Measurements from ENCODE around the gene LZTS3. TPM values are rescaled to one million over a fixed set of nuclear protein-coding genes. Genes with fewer than 3 reads are reported as not detected.

The LZTS3 gene
- total and polyA plus RNA-seq, 10 of the 15 experiments (the other 5 are each of a cell fraction or from before 2014, with no cell fraction given) = 0.03 to 0.90 (median 0.22) TPM

DNA sequence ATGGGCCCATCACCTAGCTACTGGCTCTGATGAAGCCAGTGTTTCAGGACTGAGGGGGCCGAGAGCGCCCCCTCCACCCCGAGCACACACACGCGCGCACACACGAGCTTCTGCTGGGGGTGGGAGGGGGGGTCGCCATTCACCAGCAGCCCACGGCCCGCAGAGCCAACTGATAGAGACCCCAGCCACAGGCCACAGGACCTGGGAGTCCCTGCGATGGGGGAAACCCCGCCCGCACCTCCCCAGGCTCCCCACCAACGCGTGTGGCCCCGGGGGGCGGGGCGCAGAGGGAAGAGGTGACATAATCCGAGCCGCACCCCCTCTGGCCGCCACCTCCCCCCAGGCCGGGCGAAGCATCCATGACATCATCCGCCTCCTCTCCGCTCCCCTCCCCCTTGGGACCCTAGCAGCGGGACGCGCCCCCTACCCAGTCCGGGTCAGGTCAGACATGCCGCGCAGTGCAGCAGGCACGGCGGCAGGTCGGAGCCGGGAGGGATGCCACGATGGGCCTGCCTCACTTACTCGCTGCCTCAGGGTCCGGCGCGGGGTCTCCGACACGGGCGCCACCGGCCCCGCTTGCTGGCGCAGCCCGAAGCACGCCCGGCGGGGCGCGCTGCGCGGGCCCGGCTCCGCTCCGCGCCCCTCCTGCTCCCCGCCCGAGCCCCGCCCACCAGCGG is at the start of gene LZTS3 (continued):
- TF ChIP-seq, protein P1, sequence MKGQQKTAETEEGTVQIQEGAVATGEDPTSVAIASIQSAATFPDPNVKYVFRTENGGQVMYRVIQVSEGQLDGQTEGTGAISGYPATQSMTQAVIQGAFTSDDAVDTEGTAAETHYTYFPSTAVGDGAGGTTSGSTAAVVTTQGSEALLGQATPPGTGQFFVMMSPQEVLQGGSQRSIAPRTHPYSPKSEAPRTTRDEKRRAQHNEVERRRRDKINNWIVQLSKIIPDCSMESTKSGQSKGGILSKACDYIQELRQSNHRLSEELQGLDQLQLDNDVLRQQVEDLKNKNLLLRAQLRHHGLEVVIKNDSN (IDR thresholded peaks at IDR 0.05; ENCODE audit: borderline replicate concordance, extremely low read length, insufficient read depth, low read depth, low read length) = no peak
- TF ChIP-seq PAX5 (IDR thresholded peaks at IDR 0.05; ENCODE audit: borderline replicate concordance, low read depth, low read length) (no peak; the same call in 1 of the 2 replicates), ZNF24 (IDR thresholded peaks at IDR 0.05) (no peak), RB1 (IDR thresholded peaks at IDR 0.05; ENCODE audit: borderline replicate concordance) (peak; percentile 60; the same call in 1 of the 2 replicates), MTA2 (IDR thresholded peaks at IDR 0.05; ENCODE audit: low read depth) (no peak), RCOR1 (conservative IDR thresholded peaks at IDR 0.05; ENCODE audit: low read depth, low read length) (no peak), SIN3A (IDR thresholded peaks at IDR 0.05; ENCODE audit: low read depth, low read length) (no peak), IRF4 (IDR thresholded peaks at IDR 0.05; ENCODE audit: low read depth, low read length) (no peak), CREB1 (IDR thresholded peaks at IDR 0.05; ENCODE audit: low read depth) (peak; percentile 64), NFYA (IDR thresholded peaks at IDR 0.05; ENCODE audit: borderline replicate concordance, low read depth, low read length) (no peak), NR2C2 (IDR thresholded peaks at IDR 0.05; ENCODE audit: borderline replicate concordance, control insufficient read depth, insufficient read length, low read depth) (no peak), BCL11A (IDR thresholded peaks at IDR 0.05; ENCODE audit: low read depth, low read length) (no peak), SMARCA5 (IDR thresholded peaks at IDR 0.05) (peak; percentile 95), ATF7 (IDR thresholded peaks at IDR 0.05; ENCODE audit: low read depth) (peak; percentile 94), NRF1 (conservative IDR thresholded peaks at IDR 0.05; ENCODE audit: low read depth, low read length) (no peak), TARDBP (IDR thresholded peaks at IDR 0.05; ENCODE audit: borderline replicate concordance) (no peak), CHD4 (IDR thresholded peaks at IDR 0.05) (no peak), STAT1 (conservative IDR thresholded peaks at IDR 0.05) (no peak), TBL1XR1 (IDR thresholded peaks at IDR 0.05; ENCODE audit: low read depth, low read length) (peak; percentile 16; the same call in 1 of the 2 replicates)
- TF ChIP-seq, protein P2, sequence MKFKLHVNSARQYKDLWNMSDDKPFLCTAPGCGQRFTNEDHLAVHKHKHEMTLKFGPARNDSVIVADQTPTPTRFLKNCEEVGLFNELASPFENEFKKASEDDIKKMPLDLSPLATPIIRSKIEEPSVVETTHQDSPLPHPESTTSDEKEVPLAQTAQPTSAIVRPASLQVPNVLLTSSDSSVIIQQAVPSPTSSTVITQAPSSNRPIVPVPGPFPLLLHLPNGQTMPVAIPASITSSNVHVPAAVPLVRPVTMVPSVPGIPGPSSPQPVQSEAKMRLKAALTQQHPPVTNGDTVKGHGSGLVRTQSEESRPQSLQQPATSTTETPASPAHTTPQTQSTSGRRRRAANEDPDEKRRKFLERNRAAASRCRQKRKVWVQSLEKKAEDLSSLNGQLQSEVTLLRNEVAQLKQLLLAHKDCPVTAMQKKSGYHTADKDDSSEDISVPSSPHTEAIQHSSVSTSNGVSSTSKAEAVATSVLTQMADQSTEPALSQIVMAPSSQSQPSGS (IDR thresholded peaks at IDR 0.05; ENCODE audit: low read length) = peak; percentile 70; the same call in 1 of the 2 replicates
- TF ChIP-seq, protein P3, sequence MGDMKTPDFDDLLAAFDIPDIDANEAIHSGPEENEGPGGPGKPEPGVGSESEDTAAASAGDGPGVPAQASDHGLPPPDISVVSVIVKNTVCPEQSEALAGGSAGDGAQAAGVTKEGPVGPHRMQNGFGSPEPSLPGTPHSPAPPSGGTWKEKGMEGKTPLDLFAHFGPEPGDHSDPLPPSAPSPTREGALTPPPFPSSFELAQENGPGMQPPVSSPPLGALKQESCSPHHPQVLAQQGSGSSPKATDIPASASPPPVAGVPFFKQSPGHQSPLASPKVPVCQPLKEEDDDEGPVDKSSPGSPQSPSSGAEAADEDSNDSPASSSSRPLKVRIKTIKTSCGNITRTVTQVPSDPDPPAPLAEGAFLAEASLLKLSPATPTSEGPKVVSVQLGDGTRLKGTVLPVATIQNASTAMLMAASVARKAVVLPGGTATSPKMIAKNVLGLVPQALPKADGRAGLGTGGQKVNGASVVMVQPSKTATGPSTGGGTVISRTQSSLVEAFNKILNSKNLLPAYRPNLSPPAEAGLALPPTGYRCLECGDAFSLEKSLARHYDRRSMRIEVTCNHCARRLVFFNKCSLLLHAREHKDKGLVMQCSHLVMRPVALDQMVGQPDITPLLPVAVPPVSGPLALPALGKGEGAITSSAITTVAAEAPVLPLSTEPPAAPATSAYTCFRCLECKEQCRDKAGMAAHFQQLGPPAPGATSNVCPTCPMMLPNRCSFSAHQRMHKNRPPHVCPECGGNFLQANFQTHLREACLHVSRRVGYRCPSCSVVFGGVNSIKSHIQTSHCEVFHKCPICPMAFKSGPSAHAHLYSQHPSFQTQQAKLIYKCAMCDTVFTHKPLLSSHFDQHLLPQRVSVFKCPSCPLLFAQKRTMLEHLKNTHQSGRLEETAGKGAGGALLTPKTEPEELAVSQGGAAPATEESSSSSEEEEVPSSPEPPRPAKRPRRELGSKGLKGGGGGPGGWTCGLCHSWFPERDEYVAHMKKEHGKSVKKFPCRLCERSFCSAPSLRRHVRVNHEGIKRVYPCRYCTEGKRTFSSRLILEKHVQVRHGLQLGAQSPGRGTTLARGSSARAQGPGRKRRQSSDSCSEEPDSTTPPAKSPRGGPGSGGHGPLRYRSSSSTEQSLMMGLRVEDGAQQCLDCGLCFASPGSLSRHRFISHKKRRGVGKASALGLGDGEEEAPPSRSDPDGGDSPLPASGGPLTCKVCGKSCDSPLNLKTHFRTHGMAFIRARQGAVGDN (IDR thresholded peaks at IDR 0.05) = 0 out of 2 replicates have a peak, but pooled peaks have one; percentile 25
- TF ChIP-seq, protein P4, sequence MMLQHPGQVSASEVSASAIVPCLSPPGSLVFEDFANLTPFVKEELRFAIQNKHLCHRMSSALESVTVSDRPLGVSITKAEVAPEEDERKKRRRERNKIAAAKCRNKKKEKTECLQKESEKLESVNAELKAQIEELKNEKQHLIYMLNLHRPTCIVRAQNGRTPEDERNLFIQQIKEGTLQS (IDR thresholded peaks at IDR 0.05; ENCODE audit: borderline replicate concordance, extremely low read depth, low read depth, low read length) = no peak
